Dedifferentiated amniotic fluid mesenchymal stem cell (primary cell): ENCODE data around the gene TAF5L.
"Not testable (repeated sequence)": the region's sequence is repeated elsewhere in the genome, so short reads cannot be mapped to it uniquely, and the experiment has no call there.

Experiments used
- DNase-seq: peaks from one replicate; pipeline ENCODE4 v3.0.0-alpha.2; 2016; ENCODE audit errors: extremely low spot score

The TAF5L gene

GRCh38 chr1:229567109-229567868 lies 58.6 kb downstream of the TAF5L start:
- no peak for DNase-seq

GRCh38 chr1:229563701-229564100 lies 62.2 kb downstream of the TAF5L start:
- no peak for DNase-seq

- no peak for DNase-seq
These were observed 62.7 kb downstream of the TAF5L start for GRCh38 chr1:229563241-229563640.

- no peak for DNase-seq
These were observed 63.2 kb downstream of the TAF5L start for GRCh38 chr1:229562686-229563085.

- DNase-seq = no peak
These were observed 64.8 kb downstream of the TAF5L start for GRCh38 chr1:229561141-229561540.

- not testable (repeated sequence) for DNase-seq
These were observed 65.8 kb downstream of the TAF5L start for GRCh38 chr1:229560124-229560523.

GRCh38 chr1:229559336-229559801 lies 66.6 kb downstream of the TAF5L start:
- DNase-seq = not testable (repeated sequence)

- peak; percentile 96 for DNase-seq
These were observed 67.2 kb downstream of the TAF5L start, which contains the start of gene ABCB10 for GRCh38 chr1:229558460-229559335. Gene ABCB10, minus strand, starts transcription at chr1:229558707. Its CDS starts 55 bp downstream, at chr1:229558652.

- no peak for DNase-seq
These were observed 68.0 kb downstream of the TAF5L start for GRCh38 chr1:229557913-229558414.

- peak; percentile 17 for DNase-seq
These were observed 68.6 kb downstream of the TAF5L start for GRCh38 chr1:229557200-229557850.

GRCh38 chr1:229554886-229555621 lies 70.9 kb downstream of the TAF5L start:
- no peak for DNase-seq

- no peak for DNase-seq
These were observed 72.2 kb downstream of the TAF5L start for GRCh38 chr1:229553621-229554130.

GRCh38 chr1:229552732-229553131 lies 73.2 kb downstream of the TAF5L start:
- no peak for DNase-seq

- no peak for DNase-seq
These were observed 74.9 kb downstream of the TAF5L start for GRCh38 chr1:229550812-229551567.

- DNase-seq = no peak
These were observed 78.4 kb downstream of the TAF5L start for GRCh38 chr1:229547542-229547941.

GRCh38 chr1:229544587-229544986 lies 81.3 kb downstream of the TAF5L start:
- no peak for DNase-seq
